ENCODE results near the gene ZDHHC3.

- no peak for TF ChIP-seq CTCF (IDR thresholded peaks at IDR 0.05; ENCODE audit: poor library complexity)
- TF ChIP-seq EZH2phosphoT487 (IDR thresholded peaks at IDR 0.05; ENCODE audit: low read depth, severe bottlenecking, unreplicated experiment) = no peak
- TF ChIP-seq EZH2 (IDR thresholded peaks at IDR 0.05; ENCODE audit: borderline replicate concordance) = no peak
Observed at GRCh38 chr3:44910693-44911092, 65.3 kb downstream of the ZDHHC3 start.

All from hepatocyte (in vitro differentiated cells).